GM20431 (cell line): ENCODE measurements around the gene PSMA2.
"Not testable (repeated sequence)": the region's sequence is repeated elsewhere in the genome, so short reads cannot be mapped to it uniquely, and the experiment has no call there.

Experiments used
- in situ Hi-C: fragments of 300-500 bp; cut with MseI, MboI; formaldehyde crosslinking; loops from one replicate; pipeline ENCODE4 v1.15.0; 2020; ENCODE audit warnings: low sequenced_read_pairs; ENCODE audit not compliant: unreplicated experiment

Gene PSMA2

DNA sequence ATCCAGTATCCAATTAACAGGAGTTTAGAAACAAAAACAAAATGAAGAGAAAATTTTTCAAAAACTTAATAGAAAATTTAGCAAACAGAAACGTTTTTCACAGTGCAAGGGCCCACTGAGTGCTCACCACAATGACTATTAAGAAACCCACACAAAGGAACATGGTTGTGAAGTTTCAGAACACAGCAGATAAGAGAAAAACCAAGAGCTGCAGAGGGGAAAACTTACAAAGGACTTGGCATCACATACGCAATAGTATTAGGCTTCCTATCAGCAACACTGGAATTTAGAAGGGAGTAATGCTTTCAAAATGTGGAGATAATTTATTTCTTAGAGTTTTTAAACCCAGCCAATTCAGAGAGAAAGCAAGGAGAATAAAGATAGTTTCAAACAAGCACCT, 18.4 kb downstream of the PSMA2 start:
- in situ Hi-C loops, result no loop called here

DNA sequence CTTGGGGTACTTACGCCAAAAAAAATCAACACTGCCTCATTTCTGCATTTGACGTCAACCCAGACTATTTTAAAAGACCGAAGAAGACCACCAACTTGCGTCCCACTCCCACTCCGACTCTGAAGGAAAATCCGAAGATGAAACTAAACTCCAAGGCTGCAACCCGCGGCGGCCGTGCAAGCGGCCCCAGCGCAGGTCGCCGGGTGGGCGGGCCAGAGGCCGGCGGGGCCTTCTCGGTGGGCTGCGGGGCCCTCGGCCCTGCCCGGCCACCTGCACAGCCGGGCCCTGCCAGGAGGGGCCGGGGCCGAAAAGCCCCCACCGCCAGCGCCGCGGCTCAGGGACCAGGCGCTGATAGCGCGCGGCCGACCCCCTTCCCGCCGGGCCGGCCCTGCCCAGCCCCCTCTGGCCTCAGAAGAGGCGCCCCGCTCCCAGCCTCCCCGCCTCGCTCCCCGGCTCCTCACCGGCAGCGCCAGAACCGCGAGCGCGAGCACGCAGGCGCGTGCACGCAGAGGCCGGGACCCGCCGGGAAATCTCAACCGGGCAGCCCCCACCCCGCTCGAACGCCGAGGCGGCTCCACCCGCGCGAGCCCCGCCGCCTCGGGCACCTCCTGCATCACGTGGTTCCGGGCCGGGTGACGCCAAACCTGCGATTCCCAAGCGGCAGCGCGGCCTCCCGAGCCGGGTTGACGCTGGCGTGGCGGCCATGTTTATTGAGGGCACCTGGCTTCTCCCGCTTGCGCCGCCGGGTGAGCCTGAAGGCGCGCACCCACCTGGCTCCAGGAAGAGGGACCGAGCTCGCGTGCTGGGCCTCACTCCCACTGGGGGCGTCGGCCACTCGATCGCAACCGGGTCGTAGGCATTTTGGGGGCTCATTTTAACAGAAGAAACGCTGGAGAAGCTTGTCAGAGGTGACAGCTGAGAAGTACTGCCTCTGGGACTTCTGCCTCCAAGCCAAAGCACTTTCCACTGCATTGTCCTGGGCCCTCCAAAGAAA, 20.2 kb downstream of the PSMA2 start, which contains the start of gene C7orf25:
Gene C7orf25 (minus strand): TSS at position 617 of the 994 bp plus-strand sequence. CDS start 1,170 bp downstream, outside the sequence.
- in situ Hi-C loops, result no loop called here

- in situ Hi-C loops, result no loop called here
Measured at GRCh38 chr7:42910306-42910705, 21.7 kb downstream of the PSMA2 start.

DNA sequence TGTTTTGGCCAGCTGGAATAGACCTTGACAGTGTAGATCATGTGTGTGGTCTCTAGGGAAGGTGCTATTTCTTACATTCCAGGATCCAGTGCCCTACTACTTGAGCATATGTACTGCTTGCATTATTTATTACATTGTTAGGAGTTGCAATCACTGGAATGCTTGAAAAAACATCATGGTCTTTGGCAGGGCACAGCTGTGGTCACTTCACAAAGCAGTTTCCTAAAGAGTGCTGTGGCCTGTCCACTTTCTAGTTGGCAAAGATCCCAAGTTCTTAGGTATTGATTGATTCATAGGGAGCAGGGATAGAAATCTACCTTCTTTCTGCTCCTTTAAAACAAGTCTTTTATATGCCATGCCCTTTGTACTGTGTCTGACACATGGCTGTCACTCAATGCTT, 24.7 kb downstream of the PSMA2 start:
- in situ Hi-C loops, result no loop called here

DNA sequence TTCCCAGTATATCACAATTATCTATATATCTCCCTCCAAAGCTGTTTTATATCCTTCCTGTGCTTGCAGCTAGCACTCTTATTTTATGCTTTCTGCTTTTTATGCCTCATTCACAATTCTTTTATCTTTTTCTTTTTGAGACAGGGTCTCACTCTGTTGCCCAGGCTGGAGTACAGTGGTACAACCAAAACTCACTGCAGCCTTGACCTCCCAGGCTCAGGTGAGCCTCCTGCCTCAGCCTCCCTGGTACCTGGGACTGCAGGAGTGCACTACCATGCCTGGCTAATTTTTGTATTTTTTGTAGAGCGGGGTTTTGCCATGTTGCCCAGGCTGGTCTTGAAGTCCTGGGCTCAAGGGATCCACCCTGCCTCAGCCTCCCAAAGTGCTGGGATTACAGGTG, 25.8 kb downstream of the PSMA2 start:
- in situ Hi-C loops, result no loop called here

- in situ Hi-C loops, result no loop called here
Measured at GRCh38 chr7:42902331-42902730, 29.6 kb downstream of the PSMA2 start.

DNA sequence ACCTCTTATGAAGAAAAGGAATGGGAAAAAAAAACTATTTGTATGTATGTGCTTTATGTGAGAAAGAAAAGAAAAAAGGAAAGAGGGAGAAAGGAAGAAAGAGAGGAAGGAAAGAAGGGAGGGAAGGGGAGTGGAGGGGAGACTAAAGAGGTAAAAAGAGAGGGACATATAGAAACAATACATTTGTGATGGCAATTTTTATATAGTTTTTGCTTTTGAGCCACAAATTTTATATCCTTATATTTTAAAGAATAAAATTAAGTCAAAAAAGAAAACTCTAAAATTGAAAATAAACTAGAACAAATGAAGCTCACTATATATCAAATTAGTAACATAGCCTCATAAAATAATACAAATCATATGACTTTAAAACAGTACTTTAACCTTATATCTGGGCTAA, 31.1 kb downstream of the PSMA2 start:
- in situ Hi-C loops, result no loop called here

- in situ Hi-C loops, result no loop called here
Measured at GRCh38 chr7:42893346-42894240, 38.4 kb downstream of the PSMA2 start.

GRCh38 chr7:42886893-42887505, 45.0 kb downstream of the PSMA2 start:
- in situ Hi-C loops, result no loop called here

DNA sequence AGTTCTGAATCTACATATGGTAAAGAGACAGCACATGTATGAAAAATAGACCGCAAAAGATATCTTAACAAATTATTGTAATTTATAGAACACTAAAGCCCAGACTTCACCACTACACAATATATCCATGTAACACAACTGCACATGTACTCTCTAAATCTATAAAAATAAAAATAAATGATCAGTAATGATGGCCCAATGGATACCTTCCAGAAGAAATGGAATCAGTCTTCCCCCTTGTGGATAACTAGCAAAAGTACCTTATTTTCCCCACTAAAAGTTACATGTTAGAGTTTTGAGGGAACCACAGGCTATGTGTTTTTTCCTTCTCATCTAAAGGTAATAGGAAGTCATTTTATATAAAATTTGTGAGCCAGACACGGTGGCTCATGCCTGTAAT, 45.8 kb downstream of the PSMA2 start:
- in situ Hi-C loops, result no loop called here

DNA sequence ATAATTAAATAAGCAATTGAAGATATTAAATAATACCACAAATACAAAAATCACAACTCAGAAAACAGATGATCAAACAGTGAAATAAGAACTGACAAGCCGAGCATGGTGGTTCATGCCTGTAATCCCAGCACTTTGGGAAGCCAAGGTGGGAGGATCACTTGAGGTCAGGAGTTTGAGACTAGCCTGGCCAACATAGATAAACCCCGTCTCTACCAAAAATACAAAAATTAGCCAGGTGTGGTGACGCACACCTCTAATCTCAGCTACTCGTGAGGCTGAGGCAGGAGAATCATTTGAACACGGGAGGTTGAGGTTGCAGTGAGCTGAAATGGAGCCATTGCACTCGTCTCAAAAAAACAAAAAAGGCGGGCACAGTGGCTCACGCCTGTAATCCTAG, 46.8 kb downstream of the PSMA2 start:
- in situ Hi-C loops, result not testable (repeated sequence)

- in situ Hi-C loops, result no loop called here
Measured at GRCh38 chr7:42883950-42884349, 48.0 kb downstream of the PSMA2 start.

DNA sequence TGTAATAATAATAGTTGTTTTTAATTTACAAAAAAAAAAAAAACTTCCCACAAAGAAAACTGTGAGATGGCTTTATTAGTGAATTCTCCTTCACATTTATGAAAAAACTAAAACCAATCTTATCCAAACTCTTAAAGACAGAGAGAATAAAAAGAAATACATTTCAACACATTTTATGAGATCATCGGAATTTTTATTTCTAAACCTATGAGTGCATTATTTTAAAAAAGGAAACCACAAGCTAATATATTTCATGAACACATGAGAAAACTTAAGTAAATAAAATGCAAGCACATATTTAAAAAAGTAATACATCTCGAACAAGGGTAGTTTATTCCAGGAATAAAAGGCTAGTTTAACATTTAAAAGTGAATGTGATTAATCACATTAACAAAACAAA, 51.6 kb downstream of the PSMA2 start:
- in situ Hi-C loops, result no loop called here

- in situ Hi-C loops, result no loop called here
Measured at GRCh38 chr7:42878303-42878702, 53.7 kb downstream of the PSMA2 start.

GRCh38 chr7:42877862-42878261, 54.1 kb downstream of the PSMA2 start:
- in situ Hi-C loops, result no loop called here

GRCh38 chr7:42876182-42877068, 55.5 kb downstream of the PSMA2 start:
- in situ Hi-C loops, result no loop called here

DNA sequence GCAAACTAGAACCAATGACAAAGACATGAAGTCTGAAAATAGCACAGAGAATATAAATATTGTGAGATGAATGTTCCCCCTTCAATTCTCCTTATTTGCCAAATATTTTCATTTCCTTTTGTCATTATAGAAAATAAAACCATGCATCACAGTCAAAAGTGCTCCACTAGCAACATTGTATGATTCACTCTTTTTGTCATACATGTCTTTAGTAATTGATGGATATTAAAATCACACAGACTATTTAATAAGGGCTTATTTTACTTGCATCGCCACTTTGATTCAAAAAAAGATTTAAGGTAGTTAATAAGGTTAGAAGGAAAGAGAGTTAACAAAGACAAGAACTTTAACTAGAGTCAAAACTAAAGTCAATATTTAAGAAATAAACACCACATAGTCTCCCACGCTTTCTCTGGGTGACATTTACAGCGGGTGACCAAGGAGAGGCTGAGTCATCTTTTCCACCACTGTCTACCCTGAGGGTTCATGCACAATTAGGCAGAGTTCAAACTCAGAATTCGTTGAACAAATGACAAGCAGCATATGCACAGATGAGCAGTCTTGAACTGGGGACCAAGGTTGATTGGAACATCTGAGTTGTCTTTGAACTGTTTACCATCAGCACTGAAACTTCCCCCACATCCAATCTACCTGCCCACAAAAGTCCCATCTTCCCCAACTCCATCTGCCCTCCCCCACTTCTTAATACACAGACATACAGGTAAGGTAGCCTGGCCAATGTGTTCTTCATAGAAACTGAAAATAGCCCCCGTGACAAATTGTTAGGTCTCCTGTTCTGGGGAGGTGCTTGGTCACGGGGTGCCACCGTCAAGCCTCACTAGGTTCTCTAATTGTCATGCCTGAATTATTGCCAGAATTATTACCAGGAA, 62.6 kb downstream of the PSMA2 start:
- in situ Hi-C loops, result no loop called here

DNA sequence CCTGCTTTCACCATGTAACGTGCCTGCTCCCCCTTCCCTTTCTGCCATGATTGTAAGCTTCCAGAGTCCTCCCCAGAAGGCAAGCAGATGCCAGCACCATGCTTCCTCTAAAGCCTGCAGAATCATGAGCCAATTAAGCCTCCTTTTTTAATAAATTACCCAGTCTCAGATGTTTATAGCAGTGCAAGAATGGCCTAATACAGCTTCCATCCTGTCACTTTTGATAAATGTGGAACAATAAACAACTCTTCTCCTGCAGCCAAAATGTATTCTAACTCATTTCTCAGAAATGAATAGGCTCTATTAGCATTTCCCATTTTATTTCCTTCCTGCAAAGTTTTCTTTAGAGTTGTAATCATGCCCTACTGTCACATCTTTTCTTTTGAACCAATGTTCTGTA, 63.5 kb downstream of the PSMA2 start:
- in situ Hi-C loops, result no loop called here
